SK-N-SH (cell line): ENCODE measurements around the gene ASS1. TPM values are rescaled to one million over a fixed set of nuclear protein-coding genes. Genes with fewer than 3 reads are reported as not detected.

ENCODE experiments used
- CTCF ChIA-PET: fragments of 300-600, 350-600 bp; formaldehyde crosslinking; extraction: SDS; loops from one replicate; lab custom pipeline; 2021; lab: Yijun Ruan, JAX
- POLR2A ChIA-PET: fragments of 350-600 bp; sonication (Branson Sonifier 250); formaldehyde crosslinking; extraction: SDS; loops from one replicate; lab custom pipeline; 2020; ENCODE audit warnings: antibody characterized with exemption, inconsistent platforms; lab: Yijun Ruan, JAX
- DNase-seq: peaks from one replicate; pipeline ENCODE4 v3.0.0; 2012
- H2AFZ ChIP-seq: fragments of 200-600 bp; sonication (generic); 2 replicates; pipeline ENCODE4 v1.8.1; 2016; ENCODE audit warnings: antibody characterized with exemption, mild to moderate bottlenecking, low read depth
- H3F3A ChIP-seq: fragments of 200-600 bp; sonication (generic); replicated peaks from 2 replicates; pipeline ENCODE3; 2016; ENCODE audit warnings: antibody characterized with exemption, mild to moderate bottlenecking; ENCODE audit not compliant: insufficient read depth
- H3K27ac ChIP-seq, 2 experiments: fragments of 200-500 bp in 1 of 2; fragments of 200-600 bp in 1 of 2; sonication (Bioruptor generic) in 1 of 2; sonication (generic), shearing (Covaris generic) in 1 of 2; 2 replicates each; pipeline versions ENCODE4 v1.5.1 to v1.6.1; 2014 to 2016; ENCODE audit warnings: low read depth in 2 of 2, inconsistent platforms in 1 of 2, low read length in 1 of 2, mild to moderate bottlenecking in 1 of 2, mixed read lengths in 1 of 2
- H3K27me3 ChIP-seq: fragments of 200-600 bp; sonication (generic), shearing (Covaris generic); 2 replicates; pipeline ENCODE4 v1.6.1; 2016; ENCODE audit warnings: mixed run types; ENCODE audit not compliant: insufficient read depth
- H3K36me3 ChIP-seq, 2 experiments: fragments of 200-500 bp in 1 of 2; fragments of 200-600 bp in 1 of 2; sonication (Bioruptor generic) in 1 of 2; sonication (generic) in 1 of 2; replicated peaks in 1 of 2; 2 replicates each; pipeline versions ENCODE3 to v1.5.1; 2014 to 2016; ENCODE audit warnings: low read length in 1 of 2, mild to moderate bottlenecking in 1 of 2; ENCODE audit not compliant: insufficient read depth in 2 of 2, control insufficient read depth in 1 of 2
- H3K4me1 ChIP-seq, 2 experiments: fragments of 200-500 bp in 1 of 2; fragments of 200-600 bp in 1 of 2; sonication (Bioruptor generic) in 1 of 2; sonication (generic), shearing (Covaris generic) in 1 of 2; 2 replicates each; pipeline versions ENCODE4 v1.5.1 to v1.6.1; 2014 to 2016; ENCODE audit warnings: low read depth in 1 of 2, low read length in 1 of 2, mixed run types in 1 of 2; ENCODE audit not compliant: insufficient read depth in 2 of 2, control insufficient read depth in 1 of 2
- H3K4me2 ChIP-seq: fragments of 200-600 bp; sonication (generic), shearing (Covaris generic); 2 replicates; pipeline ENCODE4 v1.6.1; 2017; ENCODE audit warnings: mixed run types
- H3K4me3 ChIP-seq, 2 experiments: fragments of 200-500 bp in 1 of 2; fragments of 200-600 bp in 1 of 2; sonication (Bioruptor generic) in 1 of 2; sonication (generic), shearing (Covaris generic) in 1 of 2; 2 replicates each; pipeline versions ENCODE4 v1.5.1 to v1.8.1; 2014 to 2016; ENCODE audit warnings: low read depth in 2 of 2, inconsistent platforms in 1 of 2, low read length in 1 of 2, mild to moderate bottlenecking in 1 of 2, mixed read lengths in 1 of 2, moderate library complexity in 1 of 2
- H3K79me2 ChIP-seq: fragments of 200-600 bp; sonication (generic); 2 replicates; pipeline ENCODE4 v1.8.1; 2017; ENCODE audit warnings: mild to moderate bottlenecking; ENCODE audit not compliant: insufficient read depth
- H3K9ac ChIP-seq: fragments of 200-600 bp; sonication (generic); 2 replicates; pipeline ENCODE4 v1.6.1; 2017; ENCODE audit warnings: mixed run types
- H3K9me2 ChIP-seq: fragments of 200-600 bp; sonication (generic); 2 replicates; pipeline ENCODE4 v1.6.1; 2017; ENCODE audit warnings: mixed run types
- H3K9me3 ChIP-seq: fragments of 200-600 bp; sonication (generic); 2 replicates; pipeline ENCODE4 v1.6.1; 2017; ENCODE audit warnings: mixed run types, mild to moderate bottlenecking, moderate library complexity
- H4K20me1 ChIP-seq: fragments of 200-600 bp; sonication (generic); 2 replicates; pipeline ENCODE4 v1.6.1; 2017; ENCODE audit warnings: mild to moderate bottlenecking, mixed run types; ENCODE audit not compliant: insufficient read depth
- EZH2phosphoT487 ChIP-seq: fragments of 200-600 bp; sonication (generic); IDR thresholded peaks from 2 replicates; pipeline ENCODE4 v1.6.1; 2017; ENCODE audit warnings: low read depth, mixed run types, mild to moderate bottlenecking, antibody characterized with exemption, moderate library complexity, borderline replicate concordance
- FOSL2 ChIP-seq: IDR thresholded peaks from 2 replicates; pipeline ENCODE4 v1.4.0; 2012; ENCODE audit warnings: low read depth, mild to moderate bottlenecking, moderate library complexity, borderline replicate concordance
- GATA2 ChIP-seq: sonication (generic); formaldehyde crosslinking; IDR thresholded peaks from 2 replicates; pipeline ENCODE4 v1.5.0; 2020; ENCODE audit warnings: mild to moderate bottlenecking, missing genetic modification reagents
- NRF1 ChIP-seq: IDR thresholded peaks from 2 replicates; pipeline ENCODE4 v1.6.1; 2012; ENCODE audit warnings: low read depth, mild to moderate bottlenecking, low read length
- RXRA ChIP-seq: IDR thresholded peaks from 2 replicates; pipeline ENCODE4 v1.4.0; 2012; ENCODE audit warnings: low read depth, mild to moderate bottlenecking, borderline replicate concordance
- SIN3A ChIP-seq: IDR thresholded peaks from 2 replicates; pipeline ENCODE4 v1.6.1; 2012; ENCODE audit warnings: low read depth, mild to moderate bottlenecking, low read length, moderate library complexity, borderline replicate concordance
- TCF12 ChIP-seq: IDR thresholded peaks from 2 replicates; pipeline ENCODE4 v1.4.0; 2012
- TEAD4 ChIP-seq: IDR thresholded peaks from 2 replicates; pipeline ENCODE4 v1.4.0; 2012; ENCODE audit warnings: mild to moderate bottlenecking, borderline replicate concordance; ENCODE audit not compliant: insufficient read depth
- WGBS: methylation state at CpG from one replicate; pipeline ENCODE4 v1.1.6; 2017; ENCODE audit warnings: low lambda C conversion rate; 5-methylcytosine and 5-hydroxymethylcytosine counted together
- polyA plus RNA-seq, 3 experiments: library from polyadenylated mRNA; depleted of rRNA; stranded (reverse); fragments of >200 nt; gene quantifications; 2 replicates each; pipeline ENCODE4 v1.2.3, GENCODE V29; 2012
- TF ChIP-seq, protein P1 (sequence below): fragments of 150-350 bp; IDR thresholded peaks from 2 replicates; pipeline ENCODE4 v1.6.1; 2017; ENCODE audit warnings: antibody characterized with exemption, low read length, low read depth, borderline replicate concordance
- TF ChIP-seq, protein P2 (sequence below): IDR thresholded peaks from 2 replicates; pipeline ENCODE4 v1.4.0; 2012; ENCODE audit warnings: low read depth, borderline replicate concordance
- TF ChIP-seq, protein P3 (sequence below): fragments of 150-350 bp; IDR thresholded peaks from 2 replicates; pipeline ENCODE4 v1.6.1; 2016; ENCODE audit warnings: mild to moderate bottlenecking, low read depth, low read length
- TF ChIP-seq, protein P4 (sequence below): IDR thresholded peaks from 2 replicates; pipeline ENCODE4 v1.4.0; 2012; ENCODE audit warnings: low read depth
- TF ChIP-seq, protein P5 (sequence below): IDR thresholded peaks from 2 replicates; pipeline ENCODE4 v1.6.1; 2012; ENCODE audit warnings: mild to moderate bottlenecking, low read depth, low read length, moderate library complexity

Gene ASS1
- polyA plus RNA-seq, 1 of the 3 experiments (the other 2 are of a cell fraction) = 0.59 TPM

DNA sequence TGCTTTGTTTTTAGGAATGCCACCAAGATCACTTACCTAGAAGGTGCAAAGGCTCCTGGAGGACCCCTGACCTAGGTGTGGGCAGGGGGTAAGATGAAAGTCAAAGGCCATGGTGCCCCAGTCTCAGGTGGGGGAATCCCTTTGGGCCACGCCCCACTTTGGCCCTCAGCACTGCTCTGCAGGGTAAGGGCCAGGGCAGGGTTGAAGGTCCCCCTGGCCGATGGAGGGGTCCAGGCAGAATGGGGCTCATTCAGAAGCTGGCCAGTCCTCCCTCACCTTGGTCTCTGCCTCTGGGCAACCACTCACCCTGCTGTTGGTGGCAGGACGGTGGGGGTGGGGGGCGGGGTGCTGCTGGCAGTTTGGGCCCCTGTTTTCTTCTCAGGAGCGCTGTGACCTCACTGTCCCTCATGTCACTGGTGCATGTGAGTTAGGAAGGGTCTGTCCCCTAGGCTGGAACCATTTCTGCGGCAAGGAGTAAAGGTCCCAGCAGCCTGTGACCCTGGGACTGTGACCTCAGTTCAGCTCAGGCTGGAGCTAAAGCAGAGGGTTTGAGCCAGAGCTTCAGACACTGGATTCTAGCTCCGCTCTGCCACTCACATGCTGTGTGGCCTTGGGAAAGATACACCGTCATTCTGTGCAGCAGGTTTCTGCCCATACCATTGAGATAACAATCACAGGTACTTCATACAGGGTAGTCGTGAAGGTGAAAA lies 1.9 kb upstream of the ASS1 start:
- Histone ChIP-seq H3K36me3 (no peaks in the 10 kb centered on the region), H3K79me2 (no peaks in the 10 kb centered on the region), H3K4me2 (no peak overlapping the region), H3K4me3 (no peak overlapping the region), H3K27me3 (no peaks in the 10 kb centered on the region), H4K20me1 (no peaks in the 10 kb centered on the region), H3K27ac (no peak overlapping the region), H3K4me1 (peaks cover 6 to 29% of the 10 kb centered on the region in 2 experiments; a peak in 1 of 4 replicates), H3K9me3 (no peaks in the 10 kb centered on the region), H3F3A (no peaks in the 10 kb centered on the region), H3K9ac (no peak overlapping the region), H2AFZ (no peak overlapping the region), H3K9me2 (no peaks in the 10 kb centered on the region)
- TF ChIP-seq TCF12 (no peak), TEAD4 (no peak), SIN3A (no peak), NRF1 (no peak), GATA2 (CRISPR knock-in tag) (no peak), EZH2phosphoT487 (no peak), FOSL2 (no peak), RXRA (no peak)
- TF ChIP-seq, protein P1, sequence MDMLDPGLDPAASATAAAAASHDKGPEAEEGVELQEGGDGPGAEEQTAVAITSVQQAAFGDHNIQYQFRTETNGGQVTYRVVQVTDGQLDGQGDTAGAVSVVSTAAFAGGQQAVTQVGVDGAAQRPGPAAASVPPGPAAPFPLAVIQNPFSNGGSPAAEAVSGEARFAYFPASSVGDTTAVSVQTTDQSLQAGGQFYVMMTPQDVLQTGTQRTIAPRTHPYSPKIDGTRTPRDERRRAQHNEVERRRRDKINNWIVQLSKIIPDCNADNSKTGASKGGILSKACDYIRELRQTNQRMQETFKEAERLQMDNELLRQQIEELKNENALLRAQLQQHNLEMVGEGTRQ = no peak
- TF ChIP-seq, protein P2, sequence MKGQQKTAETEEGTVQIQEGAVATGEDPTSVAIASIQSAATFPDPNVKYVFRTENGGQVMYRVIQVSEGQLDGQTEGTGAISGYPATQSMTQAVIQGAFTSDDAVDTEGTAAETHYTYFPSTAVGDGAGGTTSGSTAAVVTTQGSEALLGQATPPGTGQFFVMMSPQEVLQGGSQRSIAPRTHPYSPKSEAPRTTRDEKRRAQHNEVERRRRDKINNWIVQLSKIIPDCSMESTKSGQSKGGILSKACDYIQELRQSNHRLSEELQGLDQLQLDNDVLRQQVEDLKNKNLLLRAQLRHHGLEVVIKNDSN = no peak
- TF ChIP-seq, protein P3, sequence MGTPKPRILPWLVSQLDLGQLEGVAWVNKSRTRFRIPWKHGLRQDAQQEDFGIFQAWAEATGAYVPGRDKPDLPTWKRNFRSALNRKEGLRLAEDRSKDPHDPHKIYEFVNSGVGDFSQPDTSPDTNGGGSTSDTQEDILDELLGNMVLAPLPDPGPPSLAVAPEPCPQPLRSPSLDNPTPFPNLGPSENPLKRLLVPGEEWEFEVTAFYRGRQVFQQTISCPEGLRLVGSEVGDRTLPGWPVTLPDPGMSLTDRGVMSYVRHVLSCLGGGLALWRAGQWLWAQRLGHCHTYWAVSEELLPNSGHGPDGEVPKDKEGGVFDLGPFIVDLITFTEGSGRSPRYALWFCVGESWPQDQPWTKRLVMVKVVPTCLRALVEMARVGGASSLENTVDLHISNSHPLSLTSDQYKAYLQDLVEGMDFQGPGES = no peak
- TF ChIP-seq, protein P4, sequence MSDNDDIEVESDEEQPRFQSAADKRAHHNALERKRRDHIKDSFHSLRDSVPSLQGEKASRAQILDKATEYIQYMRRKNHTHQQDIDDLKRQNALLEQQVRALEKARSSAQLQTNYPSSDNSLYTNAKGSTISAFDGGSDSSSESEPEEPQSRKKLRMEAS = no peak
- 94% methylated on average over 5 of the region's 9 CpGs for WGBS
- CTCF ChIA-PET = interaction anchor here (1.0 to 1.4 kb wide), 2 partner anchors 9 to 10 kb away, joined by 3 to 6 read pairs; no protein-coding TSS in a partner anchor
- POLR2A ChIA-PET = no interaction called here
- DNase-seq = no peak

DNA sequence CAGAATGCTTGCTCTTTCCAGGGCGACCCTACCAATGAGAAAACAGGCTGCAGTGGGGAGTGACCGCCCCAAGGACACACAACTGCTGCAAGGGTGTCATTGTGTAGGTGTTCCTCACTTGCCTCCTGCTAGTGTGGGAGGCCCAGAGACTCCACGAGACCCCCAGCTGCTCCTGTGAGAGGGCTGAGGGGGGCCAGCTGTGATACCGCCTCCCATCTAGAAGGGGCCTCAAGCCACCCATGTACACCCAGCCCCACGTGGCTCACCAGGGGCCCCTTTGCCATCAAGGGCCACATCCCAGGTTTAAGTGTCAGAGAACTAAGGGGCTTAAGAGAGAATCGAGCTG lies 1.3 kb upstream of the ASS1 start:
- POLR2A ChIA-PET = no interaction called here
- Histone ChIP-seq H3K4me2 (no peak overlapping the region), H3F3A (no peaks in the 10 kb centered on the region), H4K20me1 (no peaks in the 10 kb centered on the region), H3K27me3 (no peaks in the 10 kb centered on the region), H3K4me1 (peaks cover 9 to 35% of the 10 kb centered on the region in 2 experiments; a peak in 2 of 4 replicates), H3K9me3 (no peaks in the 10 kb centered on the region), H3K9ac (no peak overlapping the region), H3K36me3 (no peaks in the 10 kb centered on the region), H3K9me2 (no peaks in the 10 kb centered on the region), H3K4me3 (no peak overlapping the region), H3K79me2 (no peaks in the 10 kb centered on the region), H3K27ac (no peak overlapping the region), H2AFZ (no peak overlapping the region)
- CTCF ChIA-PET = interaction anchor here (1.0 to 1.4 kb wide), 2 partner anchors 10 kb away, joined by 3 to 6 read pairs; no protein-coding TSS in a partner anchor
- TF ChIP-seq, protein P5, sequence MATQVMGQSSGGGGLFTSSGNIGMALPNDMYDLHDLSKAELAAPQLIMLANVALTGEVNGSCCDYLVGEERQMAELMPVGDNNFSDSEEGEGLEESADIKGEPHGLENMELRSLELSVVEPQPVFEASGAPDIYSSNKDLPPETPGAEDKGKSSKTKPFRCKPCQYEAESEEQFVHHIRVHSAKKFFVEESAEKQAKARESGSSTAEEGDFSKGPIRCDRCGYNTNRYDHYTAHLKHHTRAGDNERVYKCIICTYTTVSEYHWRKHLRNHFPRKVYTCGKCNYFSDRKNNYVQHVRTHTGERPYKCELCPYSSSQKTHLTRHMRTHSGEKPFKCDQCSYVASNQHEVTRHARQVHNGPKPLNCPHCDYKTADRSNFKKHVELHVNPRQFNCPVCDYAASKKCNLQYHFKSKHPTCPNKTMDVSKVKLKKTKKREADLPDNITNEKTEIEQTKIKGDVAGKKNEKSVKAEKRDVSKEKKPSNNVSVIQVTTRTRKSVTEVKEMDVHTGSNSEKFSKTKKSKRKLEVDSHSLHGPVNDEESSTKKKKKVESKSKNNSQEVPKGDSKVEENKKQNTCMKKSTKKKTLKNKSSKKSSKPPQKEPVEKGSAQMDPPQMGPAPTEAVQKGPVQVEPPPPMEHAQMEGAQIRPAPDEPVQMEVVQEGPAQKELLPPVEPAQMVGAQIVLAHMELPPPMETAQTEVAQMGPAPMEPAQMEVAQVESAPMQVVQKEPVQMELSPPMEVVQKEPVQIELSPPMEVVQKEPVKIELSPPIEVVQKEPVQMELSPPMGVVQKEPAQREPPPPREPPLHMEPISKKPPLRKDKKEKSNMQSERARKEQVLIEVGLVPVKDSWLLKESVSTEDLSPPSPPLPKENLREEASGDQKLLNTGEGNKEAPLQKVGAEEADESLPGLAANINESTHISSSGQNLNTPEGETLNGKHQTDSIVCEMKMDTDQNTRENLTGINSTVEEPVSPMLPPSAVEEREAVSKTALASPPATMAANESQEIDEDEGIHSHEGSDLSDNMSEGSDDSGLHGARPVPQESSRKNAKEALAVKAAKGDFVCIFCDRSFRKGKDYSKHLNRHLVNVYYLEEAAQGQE = no peak
- 72% methylated on average over 3 of the region's 6 CpGs for WGBS
- no peak for DNase-seq
